ENCODE data around the gene KATNAL1.

GRCh38 chr13:30224732-30225131, 82.6 kb downstream of the KATNAL1 start:
- TF ChIP-seq, protein P1, sequence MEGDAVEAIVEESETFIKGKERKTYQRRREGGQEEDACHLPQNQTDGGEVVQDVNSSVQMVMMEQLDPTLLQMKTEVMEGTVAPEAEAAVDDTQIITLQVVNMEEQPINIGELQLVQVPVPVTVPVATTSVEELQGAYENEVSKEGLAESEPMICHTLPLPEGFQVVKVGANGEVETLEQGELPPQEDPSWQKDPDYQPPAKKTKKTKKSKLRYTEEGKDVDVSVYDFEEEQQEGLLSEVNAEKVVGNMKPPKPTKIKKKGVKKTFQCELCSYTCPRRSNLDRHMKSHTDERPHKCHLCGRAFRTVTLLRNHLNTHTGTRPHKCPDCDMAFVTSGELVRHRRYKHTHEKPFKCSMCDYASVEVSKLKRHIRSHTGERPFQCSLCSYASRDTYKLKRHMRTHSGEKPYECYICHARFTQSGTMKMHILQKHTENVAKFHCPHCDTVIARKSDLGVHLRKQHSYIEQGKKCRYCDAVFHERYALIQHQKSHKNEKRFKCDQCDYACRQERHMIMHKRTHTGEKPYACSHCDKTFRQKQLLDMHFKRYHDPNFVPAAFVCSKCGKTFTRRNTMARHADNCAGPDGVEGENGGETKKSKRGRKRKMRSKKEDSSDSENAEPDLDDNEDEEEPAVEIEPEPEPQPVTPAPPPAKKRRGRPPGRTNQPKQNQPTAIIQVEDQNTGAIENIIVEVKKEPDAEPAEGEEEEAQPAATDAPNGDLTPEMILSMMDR (IDR thresholded peaks at IDR 0.05): no peak
- TF ChIP-seq YY1 (IDR thresholded peaks at IDR 0.05; ENCODE audit: low read depth): no peak
